ENCODE results near the gene GOLGA6L9. TPM values are rescaled to one million over a fixed set of nuclear protein-coding genes. Genes with fewer than 3 reads are reported as not detected.
"Not testable (repeated sequence)": the region's sequence is repeated elsewhere in the genome, so short reads cannot be mapped to it uniquely, and the experiment has no call there.

The GOLGA6L9 gene
- total and polyA plus RNA-seq, 5 donors from 2014 or later = 0.15 to 2.9 (median 0.41) TPM

- DNase-seq; H3K27me3 ChIP-seq (ENCODE audit: control insufficient read depth, insufficient read depth, low read length): not testable (repeated sequence)
These were observed 42.8 kb downstream of the GOLGA6L9 start for GRCh38 chr15:82472269-82472982.

DNA sequence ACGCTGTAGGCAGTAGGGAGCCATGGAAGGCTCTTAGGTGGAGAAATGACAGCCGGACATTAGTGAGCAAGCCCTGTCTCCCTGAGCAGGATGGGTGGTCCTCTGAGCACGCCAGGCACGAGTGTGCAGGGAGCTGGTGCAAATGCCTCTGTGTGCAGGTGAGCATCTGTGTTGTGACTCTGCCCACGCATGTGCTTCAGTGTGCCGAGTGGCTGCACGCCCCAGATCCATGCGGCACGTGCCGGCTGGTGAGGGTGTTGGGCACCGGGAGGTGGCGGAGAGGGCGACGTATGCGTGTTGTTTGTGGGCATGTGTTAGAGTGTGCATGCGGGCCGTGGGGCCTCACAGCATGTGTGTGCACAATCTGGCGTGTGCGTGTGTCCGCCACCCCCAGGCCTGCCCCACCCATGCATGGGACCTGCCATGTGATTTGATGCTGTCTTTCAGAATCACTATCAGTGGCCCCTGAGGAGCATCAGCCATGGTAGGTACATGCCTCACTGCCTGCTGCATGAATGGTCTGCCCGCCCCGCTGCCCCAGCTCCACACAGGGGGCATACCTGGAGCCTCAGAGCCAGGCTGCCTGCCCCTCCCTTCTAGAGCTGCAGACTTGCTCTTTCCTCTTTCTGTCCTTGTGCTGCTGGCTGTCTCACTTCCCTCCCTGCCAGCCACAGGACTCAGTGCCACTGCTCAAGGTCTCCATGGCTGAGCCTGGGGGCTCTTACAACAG is 45.1 kb downstream of the GOLGA6L9 start:
- H3K9me3 ChIP-seq (ENCODE audit: control insufficient read depth in 2 of 2, low read length in 2 of 2); H3K27ac Mint-ChIP-seq; DNase-seq; H3K9me3 Mint-ChIP-seq; H3K4me3 ChIP-seq (ENCODE audit: low read depth, low read length); H3K4me1 Mint-ChIP-seq; H3K27me3 ChIP-seq (ENCODE audit: control insufficient read depth, insufficient read depth, low read length); H3K4me3 Mint-ChIP-seq; H3K36me3 ChIP-seq (ENCODE audit: control insufficient read depth, insufficient read depth, low read length); H3K27me3 Mint-ChIP-seq; H3K36me3 Mint-ChIP-seq; H3K27ac ChIP-seq (ENCODE audit: insufficient read depth, low read length, poor library complexity, severe bottlenecking); ATAC-seq (ENCODE audit: low read depth in 2 of 2); H3K4me1 ChIP-seq (ENCODE audit: control insufficient read depth, insufficient read depth, low read length, poor library complexity, severe bottlenecking): not testable (repeated sequence)

More at GRCh38 chr15:82472269-82472982, 42.8 kb downstream of the GOLGA6L9 start:
- not testable (repeated sequence) for H3K9me3 Mint-ChIP-seq; H3K4me1 ChIP-seq (ENCODE audit: control insufficient read depth, insufficient read depth, low read length, poor library complexity, severe bottlenecking); H3K4me1 Mint-ChIP-seq; ATAC-seq (ENCODE audit: low read depth in 2 of 2); H3K27me3 Mint-ChIP-seq; H3K27ac Mint-ChIP-seq; H3K36me3 ChIP-seq (ENCODE audit: control insufficient read depth, insufficient read depth, low read length); H3K4me3 ChIP-seq (ENCODE audit: low read depth, low read length); H3K4me3 Mint-ChIP-seq; H3K27ac ChIP-seq (ENCODE audit: insufficient read depth, low read length, poor library complexity, severe bottlenecking); H3K36me3 Mint-ChIP-seq; H3K9me3 ChIP-seq (ENCODE audit: control insufficient read depth in 2 of 2, low read length in 2 of 2)

- not testable (repeated sequence) for H3K4me1 Mint-ChIP-seq; ATAC-seq (ENCODE audit: low read depth in 2 of 2); H3K9me3 Mint-ChIP-seq; H3K27ac ChIP-seq (ENCODE audit: insufficient read depth, low read length, poor library complexity, severe bottlenecking); H3K36me3 Mint-ChIP-seq; H3K27me3 ChIP-seq (ENCODE audit: control insufficient read depth, insufficient read depth, low read length); DNase-seq; H3K4me1 ChIP-seq (ENCODE audit: control insufficient read depth, insufficient read depth, low read length, poor library complexity, severe bottlenecking); H3K4me3 ChIP-seq (ENCODE audit: low read depth, low read length); H3K4me3 Mint-ChIP-seq; H3K9me3 ChIP-seq (ENCODE audit: control insufficient read depth in 2 of 2, low read length in 2 of 2); H3K27ac Mint-ChIP-seq; H3K27me3 Mint-ChIP-seq; H3K36me3 ChIP-seq (ENCODE audit: control insufficient read depth, insufficient read depth, low read length)
These were observed 45.8 kb downstream of the GOLGA6L9 start for GRCh38 chr15:82475345-82475967.

GRCh38 chr15:82476697-82477342 is 47.2 kb downstream of the GOLGA6L9 start:
- DNase-seq = not testable (repeated sequence)

GRCh38 chr15:82477343-82478057 is 47.9 kb downstream of the GOLGA6L9 start:
- H3K27me3 Mint-ChIP-seq; H3K4me3 ChIP-seq (ENCODE audit: low read depth, low read length); H3K27me3 ChIP-seq (ENCODE audit: control insufficient read depth, insufficient read depth, low read length); H3K9me3 ChIP-seq (ENCODE audit: control insufficient read depth in 2 of 2, low read length in 2 of 2); H3K4me3 Mint-ChIP-seq; H3K36me3 Mint-ChIP-seq; H3K4me1 Mint-ChIP-seq; H3K9me3 Mint-ChIP-seq; DNase-seq; H3K27ac ChIP-seq (ENCODE audit: insufficient read depth, low read length, poor library complexity, severe bottlenecking); ATAC-seq (ENCODE audit: low read depth in 2 of 2); H3K36me3 ChIP-seq (ENCODE audit: control insufficient read depth, insufficient read depth, low read length); H3K27ac Mint-ChIP-seq; H3K4me1 ChIP-seq (ENCODE audit: control insufficient read depth, insufficient read depth, low read length, poor library complexity, severe bottlenecking): not testable (repeated sequence)

More at GRCh38 chr15:82476697-82477342, 47.2 kb downstream of the GOLGA6L9 start:
- H3K27ac Mint-ChIP-seq; H3K27me3 Mint-ChIP-seq; H3K27ac ChIP-seq (ENCODE audit: insufficient read depth, low read length, poor library complexity, severe bottlenecking); ATAC-seq (ENCODE audit: low read depth in 2 of 2); H3K36me3 Mint-ChIP-seq; H3K27me3 ChIP-seq (ENCODE audit: control insufficient read depth, insufficient read depth, low read length); H3K36me3 ChIP-seq (ENCODE audit: control insufficient read depth, insufficient read depth, low read length); H3K9me3 ChIP-seq (ENCODE audit: control insufficient read depth in 2 of 2, low read length in 2 of 2); H3K4me3 ChIP-seq (ENCODE audit: low read depth, low read length); H3K4me1 ChIP-seq (ENCODE audit: control insufficient read depth, insufficient read depth, low read length, poor library complexity, severe bottlenecking); H3K4me1 Mint-ChIP-seq; H3K9me3 Mint-ChIP-seq; H3K4me3 Mint-ChIP-seq: not testable (repeated sequence)

Other genes starting within 250 kb of the GOLGA6L9 start
- 11.6 TPM for gene EFL1, start 167.1 kb upstream of the GOLGA6L9 start, total RNA-seq
- 10 to 100 TPM; 15.1 to 18.2 (median 16.5) TPM for gene EFL1, start 167.1 kb upstream of the GOLGA6L9 start, polyA plus RNA-seq
- gene SAXO2, start 167.0 kb upstream of the GOLGA6L9 start, total RNA-seq = not detected
- 1 to 10 TPM in 1 of 4 donors, under 1 TPM in 1, not detected in 2; 0.34 to 7.4 TPM for gene SAXO2, start 167.0 kb upstream of the GOLGA6L9 start, polyA plus RNA-seq
- gene GOLGA6L10, start 80.3 kb upstream of the GOLGA6L9 start, total RNA-seq = 2.3 TPM
- gene GOLGA6L10, start 80.3 kb upstream of the GOLGA6L9 start, polyA plus RNA-seq = under 1 TPM in 3 of 4 donors, not detected in 1; 0.06 to 0.15 (median 0.08) TPM
- 1,792 TPM for gene RPS17, start 110.6 kb downstream of the GOLGA6L9 start, total RNA-seq
- 1,000 to 10,000 TPM; 1,155 to 1,678 (median 1,485) TPM for gene RPS17, start 110.6 kb downstream of the GOLGA6L9 start, polyA plus RNA-seq
- not detected for gene CPEB1, start 217.5 kb downstream of the GOLGA6L9 start, total RNA-seq
- under 1 TPM in 3 of 4 donors, not detected in 1; 0.09 to 0.68 (median 0.60) TPM for gene CPEB1, start 217.5 kb downstream of the GOLGA6L9 start, polyA plus RNA-seq